GM18951 (cell line): Measurements from ENCODE around the gene TRPM2.

Experiments used
- POLR2A ChIP-seq: IDR thresholded peaks from 4 replicates; pipeline ENCODE4 v1.6.1; 2011; ENCODE audit warnings: mild to moderate bottlenecking; ENCODE audit not compliant: insufficient read length, insufficient read depth; ENCODE audit errors: extremely low read depth
- in situ Hi-C: fragments of 300-500 bp; cut with MboI; formaldehyde crosslinking; loops from one replicate; pipeline ENCODE4 v1.12.0; 2022; ENCODE audit warnings: low sequenced_read_pairs, mixed read lengths, inconsistent platforms; ENCODE audit not compliant: unreplicated experiment

TRPM2 gene

DNA sequence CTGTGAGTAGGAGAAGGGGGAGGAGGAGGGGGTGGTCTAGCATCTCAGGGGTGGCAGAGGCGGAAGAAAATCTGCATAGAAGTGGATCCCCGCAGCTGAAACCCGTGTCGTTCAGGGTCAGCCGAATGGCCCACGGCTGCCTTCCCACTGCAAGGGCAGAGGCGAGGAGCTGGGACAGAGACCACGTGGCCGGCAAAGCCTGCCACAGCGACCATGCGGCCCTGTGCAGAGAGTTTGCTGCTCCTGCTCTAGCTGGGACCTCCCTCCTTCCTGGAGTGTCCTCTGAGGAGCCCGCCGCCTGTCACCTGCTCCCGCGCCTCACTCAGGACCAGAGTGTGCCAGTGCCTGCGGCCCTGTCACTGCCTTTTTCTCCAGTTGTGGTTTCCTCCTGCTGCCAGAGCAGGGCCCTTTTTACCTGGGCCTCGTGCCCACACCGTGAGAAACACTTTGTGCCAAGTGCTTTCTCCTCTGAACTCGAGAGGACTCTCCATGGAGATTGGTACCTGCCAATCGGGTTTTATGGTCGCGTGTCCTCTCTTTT, 5.4 kb upstream of the TRPM2 start:
- TF ChIP-seq POLR2A, result no peak
- in situ Hi-C loops, result no loop called here

GRCh38 chr21:44348861-44349260, 4.6 kb upstream of the TRPM2 start:
- TF ChIP-seq POLR2A, result no peak
- in situ Hi-C loops, result no loop called here

- in situ Hi-C loops, result no loop called here
Observed at GRCh38 chr21:44349416-44349846, 4.0 kb upstream of the TRPM2 start.

DNA sequence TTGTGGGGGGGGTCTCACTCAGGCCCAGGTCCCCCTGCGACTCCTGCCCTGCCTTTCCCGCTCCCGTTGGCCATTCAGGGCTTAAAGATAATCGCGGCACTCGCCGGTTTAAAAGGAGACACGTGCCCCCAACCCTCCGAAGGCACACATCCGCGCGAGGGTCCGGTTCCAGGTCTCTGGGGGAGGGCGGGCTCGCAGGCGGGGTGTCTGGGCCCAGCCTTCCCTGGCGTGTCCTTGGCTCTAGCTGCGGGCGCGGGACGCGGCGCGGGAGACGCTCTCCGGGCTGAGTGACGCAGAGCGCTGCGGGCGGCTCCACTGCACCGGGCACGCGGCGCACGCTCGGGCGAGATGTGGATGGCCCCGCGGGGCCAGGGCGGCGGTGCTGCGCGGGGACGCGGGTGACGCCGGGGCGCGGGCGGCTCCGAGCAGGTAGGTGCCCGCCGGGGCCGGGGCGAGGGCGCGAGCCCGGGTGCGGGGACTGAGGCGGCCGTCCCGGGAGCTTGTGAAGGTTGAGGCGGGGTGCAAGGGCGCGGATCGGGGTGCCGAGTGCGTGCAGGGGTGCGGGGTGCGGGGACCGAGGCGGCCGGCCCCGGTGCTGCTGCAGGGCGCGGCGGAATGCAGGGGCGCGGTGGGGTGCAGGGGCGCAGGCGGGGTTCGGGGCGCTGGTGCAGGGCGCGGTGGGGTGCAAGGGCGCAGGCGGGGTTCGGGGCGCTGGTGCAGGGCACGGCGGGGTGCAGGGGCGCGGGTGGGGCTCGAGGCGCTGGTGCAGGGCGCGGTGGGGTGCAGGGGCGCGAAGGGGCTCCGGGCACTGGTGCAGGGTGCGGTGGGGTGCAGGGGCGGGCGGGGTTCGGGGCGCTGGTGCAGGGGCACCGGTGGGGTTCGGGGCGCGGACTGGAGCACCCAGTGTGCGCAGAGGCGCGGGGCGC, 3.3 kb upstream of the TRPM2 start:
- no peak for TF ChIP-seq POLR2A
- in situ Hi-C loops, result no loop called here

More at GRCh38 chr21:44349416-44349846, 4.0 kb upstream of the TRPM2 start:
- no peak for TF ChIP-seq POLR2A

DNA sequence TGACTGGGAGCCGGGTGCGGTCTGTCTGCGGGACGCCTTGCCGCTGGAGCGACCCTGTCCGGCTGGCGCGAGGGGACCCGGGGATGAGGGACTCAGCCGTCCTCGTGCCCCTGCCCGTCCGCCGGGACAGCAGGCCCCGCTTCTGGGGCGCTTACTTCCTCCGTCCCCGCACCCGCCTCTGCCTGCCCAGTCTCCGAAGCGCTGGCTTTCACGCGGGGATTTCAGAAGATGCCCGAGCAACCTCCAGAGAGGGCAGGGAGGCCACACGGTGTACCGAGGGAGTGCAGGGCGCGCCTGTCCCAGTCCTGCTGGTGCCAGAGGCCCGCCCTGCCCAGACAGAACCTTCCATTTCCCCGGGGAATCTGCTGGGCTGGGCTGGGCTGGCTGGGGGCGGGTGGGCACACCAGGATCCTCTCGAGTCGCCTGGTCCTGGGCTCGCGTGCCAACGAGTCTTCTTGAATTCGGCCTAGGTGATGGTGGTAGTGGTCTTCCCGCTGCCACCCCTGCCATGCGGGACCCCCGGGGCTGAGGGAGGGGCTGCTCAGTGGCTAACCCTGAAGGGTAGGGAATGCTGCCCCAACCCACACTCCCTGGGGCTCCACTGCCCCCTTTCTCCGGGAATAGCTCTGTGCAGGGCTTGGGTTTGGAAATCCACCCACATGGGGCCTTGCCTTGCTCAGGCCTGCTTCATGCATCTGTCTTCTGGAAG, 2.5 kb upstream of the TRPM2 start:
- in situ Hi-C loops, result no loop called here
- no peak for TF ChIP-seq POLR2A

- in situ Hi-C loops, result no loop called here
Observed at GRCh38 chr21:44351535-44352252, 1.7 kb upstream of the TRPM2 start.

GRCh38 chr21:44352253-44352860, 1.1 kb upstream of the TRPM2 start:
- in situ Hi-C loops, result no loop called here
- no peak for TF ChIP-seq POLR2A

More at GRCh38 chr21:44351535-44352252, 1.7 kb upstream of the TRPM2 start:
- no peak for TF ChIP-seq POLR2A

- in situ Hi-C loops, result no loop called here
- TF ChIP-seq POLR2A, result no peak
Observed at GRCh38 chr21:44354001-44354405, 582 bp downstream of the TRPM2 start.

DNA sequence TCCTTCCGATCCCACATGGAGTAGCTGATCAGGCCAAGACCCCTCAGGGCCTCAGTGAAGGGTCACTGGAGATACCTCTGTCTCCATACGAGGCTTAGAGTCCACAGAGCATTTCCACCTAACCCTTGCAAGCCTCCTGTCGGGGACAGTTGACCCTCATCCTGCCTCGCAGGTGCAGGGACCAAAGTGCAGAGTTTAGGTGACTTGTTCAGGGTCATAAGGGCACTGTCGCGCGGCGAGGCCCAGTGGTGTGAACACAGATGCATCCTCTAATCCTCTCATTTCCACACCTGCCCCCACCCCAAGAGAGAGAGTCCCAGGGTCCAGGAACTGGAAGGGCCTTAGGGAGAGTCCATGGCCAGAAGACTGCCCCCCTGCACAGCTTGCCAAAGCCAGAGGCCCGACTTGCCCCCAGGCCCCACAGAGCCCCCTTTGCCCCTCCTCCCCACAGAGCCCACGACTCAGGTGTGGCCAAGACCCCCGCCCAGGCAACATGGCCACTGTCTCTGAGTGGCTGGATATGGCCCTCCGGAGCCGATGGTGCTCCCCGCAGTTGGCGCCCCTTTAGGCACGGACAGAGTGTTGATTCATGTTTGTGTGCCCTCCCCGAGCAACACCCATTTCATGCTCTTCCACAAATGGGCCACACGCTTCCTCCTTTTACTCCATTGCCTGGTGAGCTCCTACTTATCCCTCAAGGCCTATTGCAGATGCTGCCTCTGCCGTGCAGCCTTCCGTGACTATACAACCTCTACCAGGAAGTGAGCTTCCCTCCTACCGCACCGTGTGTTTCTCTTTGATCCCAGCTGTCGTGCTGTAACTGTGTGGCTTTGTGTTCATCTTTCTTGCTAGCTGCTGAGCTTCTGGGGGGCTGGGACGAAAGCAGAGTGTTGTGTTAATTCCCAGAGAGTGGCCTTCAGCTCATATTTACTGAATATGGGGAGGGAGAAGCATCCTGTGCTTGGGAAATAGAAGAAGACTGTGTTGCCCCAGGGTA, 1.7 kb downstream of the TRPM2 start:
- in situ Hi-C loops, result no loop called here
- no peak for TF ChIP-seq POLR2A

DNA sequence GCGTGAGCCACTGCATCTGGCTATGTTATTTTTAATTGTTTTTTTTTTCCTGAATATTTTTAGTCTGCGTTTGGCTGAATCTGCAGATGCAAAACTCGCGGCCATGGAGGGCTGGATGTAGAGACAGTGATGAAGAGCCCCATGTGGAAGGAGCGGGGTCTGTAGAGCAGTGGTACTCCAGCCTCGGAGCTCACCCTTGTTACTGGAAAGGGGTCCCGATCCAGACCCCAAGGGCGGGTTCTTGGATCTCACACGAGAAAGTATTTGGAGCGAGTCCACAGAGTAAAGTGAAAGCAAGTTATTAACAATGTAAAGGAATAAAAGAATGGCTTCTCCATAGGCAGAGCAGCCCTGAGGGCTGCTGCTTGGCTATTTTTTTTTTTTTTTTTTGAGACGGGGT, 2.7 kb downstream of the TRPM2 start:
- in situ Hi-C loops, result no loop called here
- TF ChIP-seq POLR2A, result no peak

DNA sequence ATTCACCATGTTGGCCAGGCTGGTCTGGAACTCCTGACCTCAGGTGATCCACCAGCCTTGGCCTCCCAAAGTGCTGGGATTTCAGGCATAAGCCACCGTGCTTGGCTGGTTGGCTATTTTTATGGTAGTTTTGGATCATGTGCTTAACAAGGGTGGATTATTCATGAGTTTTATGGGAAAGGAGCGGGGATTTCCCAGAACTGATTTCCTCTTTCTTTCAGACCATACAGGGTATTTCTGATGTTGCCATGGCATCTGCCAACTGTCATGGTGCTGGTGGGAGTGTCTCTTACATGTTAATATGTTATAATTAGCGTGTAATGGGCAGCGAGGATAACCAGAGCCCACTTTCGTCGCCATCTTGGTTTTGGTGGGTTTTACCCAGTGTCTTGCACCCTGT, 3.2 kb downstream of the TRPM2 start:
- in situ Hi-C loops, result no loop called here

GRCh38 chr21:44357064-44357837, 3.8 kb downstream of the TRPM2 start:
- no peak for TF ChIP-seq POLR2A
- in situ Hi-C loops, result no loop called here

More for the DNA sequence above, 3.2 kb downstream of the TRPM2 start:
- no peak for TF ChIP-seq POLR2A
